ENCODE results near the gene DYTN. TPM values are rescaled to one million over a fixed set of nuclear protein-coding genes. Genes with fewer than 3 reads are reported as not detected.
A peak's percentile ranks its signal among the peaks of the same experiment; 100 is the strongest.

The DYTN gene, protein sequence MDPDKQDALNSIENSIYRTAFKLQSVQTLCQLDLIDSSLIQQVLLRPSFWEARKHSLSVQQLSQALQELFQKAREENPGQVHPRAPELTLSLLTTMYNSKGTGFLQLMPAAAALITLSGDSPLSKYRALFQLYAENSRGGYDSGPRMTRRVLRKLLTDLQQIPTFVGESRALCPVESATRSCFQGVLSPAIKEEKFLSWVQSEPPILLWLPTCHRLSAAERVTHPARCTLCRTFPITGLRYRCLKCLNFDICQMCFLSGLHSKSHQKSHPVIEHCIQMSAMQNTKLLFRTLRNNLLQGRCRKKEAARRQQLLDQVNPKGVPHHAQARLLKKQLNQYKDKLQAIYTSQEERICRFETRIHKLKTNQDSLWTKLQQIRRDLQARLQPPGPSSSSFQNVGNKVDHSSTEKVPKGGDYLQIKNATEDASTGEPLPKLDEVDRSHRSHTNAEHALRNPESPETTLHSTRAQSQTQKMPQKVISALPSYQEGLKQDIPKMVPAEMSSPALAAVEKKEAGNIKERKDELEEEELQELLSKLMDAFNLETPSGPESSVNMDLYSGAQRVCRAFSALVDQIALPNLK
- total RNA-seq = not detected in 2 replicates

DNA sequence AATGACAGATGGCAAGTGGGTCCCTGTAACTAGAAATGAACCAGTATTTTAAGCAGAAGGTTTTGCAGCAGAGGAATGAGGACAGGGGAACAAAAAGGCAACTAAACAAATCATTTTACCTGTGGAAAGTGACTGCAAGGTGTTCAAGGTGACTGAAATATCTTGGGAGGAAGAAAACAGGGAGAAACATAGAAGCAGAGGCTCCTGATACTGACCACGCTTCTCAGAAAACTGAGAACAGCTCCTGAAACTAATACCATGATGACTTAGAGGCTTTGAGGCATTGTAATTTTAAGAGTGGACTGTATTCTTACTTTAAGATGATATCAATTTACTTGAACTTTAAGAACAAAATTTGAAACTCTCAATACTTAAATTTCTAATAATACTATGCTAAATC is at the start of gene DYTN:
TSS of gene DYTN (minus strand) at position 101 of the 400 bp plus-strand sequence. CDS start 117 bp downstream, outside the sequence.
- Mint-ChIP-seq H3K36me3 (ENCODE audit: low read depth) (no peaks in the 10 kb centered on the region), H3K9me3 (no peaks in the 10 kb centered on the region), H3K4me3 (no peak within 1 kb of the TSS), H3K27me3 (peaks cover 21% of the 10 kb centered on the region), H3K27ac (no peak within 1 kb of the TSS), H3K4me1 (peaks cover 3% of the 10 kb centered on the region)
- intact Hi-C loops (cut with micrococcal nuclease) = no loop called here
- DNase-seq = no peak

DNA sequence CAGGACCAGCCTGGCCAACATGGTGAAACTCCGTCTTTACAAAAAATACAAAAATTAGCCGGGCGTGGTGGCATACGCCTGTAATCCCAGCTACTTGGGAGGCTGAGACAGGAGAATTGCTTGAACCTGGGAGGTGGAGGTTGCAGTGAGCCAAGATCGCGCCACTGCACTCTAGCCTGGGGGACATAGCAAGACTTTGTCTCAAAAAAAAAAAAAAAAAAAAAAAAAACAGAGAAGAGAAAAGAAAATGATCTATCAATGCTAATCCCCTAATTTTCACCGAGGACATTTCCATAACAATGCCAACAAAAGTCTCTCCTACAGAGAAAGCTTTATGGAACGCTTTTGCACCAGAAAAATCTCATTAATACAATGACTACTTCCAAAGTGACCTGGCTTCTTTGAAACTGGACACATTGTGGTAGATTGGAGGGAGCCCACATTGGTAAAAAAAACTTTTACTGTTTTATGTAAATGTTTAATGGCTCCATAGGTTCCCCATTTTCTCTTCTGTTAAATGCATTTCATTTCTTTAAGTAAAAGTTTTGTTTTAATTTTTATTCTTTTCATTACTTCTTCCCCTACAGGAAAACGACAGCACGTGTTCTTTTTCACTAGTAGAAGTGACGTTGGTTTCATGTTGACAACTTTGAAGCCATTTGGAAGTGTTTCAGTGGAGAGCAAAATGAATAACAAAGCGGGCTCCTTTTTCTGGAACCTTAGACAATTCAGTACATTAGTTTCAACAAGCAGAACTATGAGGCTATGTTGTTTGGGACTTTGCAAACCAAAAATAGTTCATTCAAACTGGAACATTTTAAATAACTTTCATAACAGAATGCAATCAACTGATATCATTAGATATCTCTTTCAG is 48.1 kb upstream of the DYTN start:
- peaks cover 32% of the 10 kb centered on the region for H3K36me3 Mint-ChIP-seq (ENCODE audit: low read depth)
- peaks cover 29% of the 10 kb centered on the region for H3K4me1 Mint-ChIP-seq
- peak overlapping the region; percentile 95 for H3K4me3 Mint-ChIP-seq
- peaks cover 4% of the 10 kb centered on the region for H3K27me3 Mint-ChIP-seq
- intact Hi-C loops (cut with micrococcal nuclease) = loop anchor here (5.0 to 10.0 kb wide), 2 partner anchors 74 to 211 kb away; no protein-coding TSS in a partner anchor
- H3K9me3 Mint-ChIP-seq = no peaks in the 10 kb centered on the region
- DNase-seq = no peak
- peak overlapping the region; percentile 99 for H3K27ac Mint-ChIP-seq

DNA sequence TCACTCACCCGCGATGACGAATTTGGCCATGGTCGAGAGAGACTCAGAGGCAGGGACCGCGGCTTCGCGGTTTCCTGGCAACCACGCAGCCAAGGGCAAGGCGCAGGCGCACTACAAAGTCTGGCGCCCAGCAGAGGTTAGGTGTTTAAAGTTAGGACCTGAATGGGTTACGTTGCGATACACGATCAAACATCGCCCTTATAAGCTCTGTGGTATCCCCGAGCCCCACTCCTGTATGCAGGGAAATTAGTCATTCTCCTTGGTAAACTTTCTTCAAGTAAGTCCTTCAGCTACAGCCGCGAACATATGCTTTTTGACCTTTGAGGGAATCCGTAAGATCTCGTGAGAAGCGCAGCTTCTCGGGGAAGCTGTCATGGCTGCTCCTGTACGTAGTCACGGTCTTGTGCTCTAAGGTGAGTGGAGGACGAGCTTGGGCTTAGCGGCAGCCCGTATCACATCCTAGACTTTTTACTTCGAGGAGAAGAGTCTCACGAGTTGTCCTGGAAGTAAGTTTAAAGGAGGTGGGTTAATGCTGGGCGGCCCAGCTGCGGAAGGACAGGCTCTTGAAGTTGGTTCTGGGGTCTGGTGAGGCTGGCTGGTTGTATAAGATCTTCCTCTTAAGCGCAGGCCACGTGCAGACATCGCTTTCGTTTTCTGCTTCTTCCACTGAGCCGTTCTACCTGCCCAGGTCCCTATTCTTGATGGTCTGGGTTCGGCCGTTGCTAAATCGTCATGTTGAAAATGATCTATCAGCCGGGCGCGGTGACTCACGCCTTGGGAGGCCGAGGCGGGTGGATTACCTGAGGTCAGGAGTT is 47.3 kb upstream of the DYTN start, which contains the start of the genes FASTKD2 and MDH1B:
TSS of gene FASTKD2 (plus strand) at position 365 of the 815 bp plus-strand sequence. CDS start 1,088 bp downstream, outside the sequence.
TSS of gene MDH1B (minus strand) at position 87 of the 815 bp plus-strand sequence. CDS start at position 30, 57 bp downstream.
- H3K36me3 Mint-ChIP-seq (ENCODE audit: low read depth) = peaks cover 25% of the 10 kb centered on the region
- H3K4me3 Mint-ChIP-seq = peak within 1 kb of the TSS; percentile 95
- peak; percentile 95 for DNase-seq
- intact Hi-C loops (cut with micrococcal nuclease) = loop anchor here (1.0 to 10.0 kb wide), 8 partner anchors 15 to 946 kb away; partner anchors contain the start of genes CCNYL1, CREB1, EEF1B2 and METTL21A
- peaks cover 29% of the 10 kb centered on the region for H3K4me1 Mint-ChIP-seq
- H3K27me3 Mint-ChIP-seq = peaks cover 4% of the 10 kb centered on the region
- H3K27ac Mint-ChIP-seq = peak within 1 kb of the TSS; percentile 99
- no peaks in the 10 kb centered on the region for H3K9me3 Mint-ChIP-seq

DNA sequence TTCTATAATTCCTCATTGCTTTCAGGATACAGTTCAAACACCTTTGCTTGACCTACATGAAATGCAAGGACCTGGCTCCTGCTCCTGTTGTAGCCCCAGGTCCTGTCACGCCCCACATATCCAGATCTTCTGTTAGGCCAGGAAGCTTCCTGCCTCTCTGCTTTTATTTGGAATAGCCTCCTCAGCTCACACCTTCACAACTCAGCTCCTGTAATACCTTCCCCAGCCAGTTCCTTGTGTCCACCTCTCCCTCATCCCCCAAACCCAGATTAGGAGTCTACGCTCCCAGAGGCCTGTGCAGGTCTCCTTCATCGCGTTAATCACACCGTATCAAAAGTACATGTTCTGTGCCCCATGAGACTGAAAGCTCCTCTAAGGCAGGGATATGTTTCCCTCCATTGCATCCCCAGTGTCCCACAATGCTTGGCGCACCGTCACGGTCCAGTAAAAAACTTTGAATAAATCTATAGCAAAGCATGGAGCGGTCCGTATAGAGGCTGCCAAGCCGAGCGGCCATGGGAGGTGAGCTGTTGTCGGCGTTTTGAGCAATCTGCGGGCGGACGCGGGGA is 46.6 kb upstream of the DYTN start:
- H3K27ac Mint-ChIP-seq = peak overlapping the region; percentile 99
- H3K36me3 Mint-ChIP-seq (ENCODE audit: low read depth) = peaks cover 20% of the 10 kb centered on the region
- DNase-seq = no peak
- peak overlapping the region; percentile 95 for H3K4me3 Mint-ChIP-seq
- intact Hi-C loops (cut with micrococcal nuclease) = loop anchor here (1.0 to 10.0 kb wide), 8 partner anchors 16 to 947 kb away; partner anchors contain the start of genes CCNYL1, CREB1, EEF1B2 and METTL21A
- peaks cover 26% of the 10 kb centered on the region for H3K4me1 Mint-ChIP-seq
- H3K9me3 Mint-ChIP-seq = no peaks in the 10 kb centered on the region
- peaks cover 6% of the 10 kb centered on the region for H3K27me3 Mint-ChIP-seq

DNA sequence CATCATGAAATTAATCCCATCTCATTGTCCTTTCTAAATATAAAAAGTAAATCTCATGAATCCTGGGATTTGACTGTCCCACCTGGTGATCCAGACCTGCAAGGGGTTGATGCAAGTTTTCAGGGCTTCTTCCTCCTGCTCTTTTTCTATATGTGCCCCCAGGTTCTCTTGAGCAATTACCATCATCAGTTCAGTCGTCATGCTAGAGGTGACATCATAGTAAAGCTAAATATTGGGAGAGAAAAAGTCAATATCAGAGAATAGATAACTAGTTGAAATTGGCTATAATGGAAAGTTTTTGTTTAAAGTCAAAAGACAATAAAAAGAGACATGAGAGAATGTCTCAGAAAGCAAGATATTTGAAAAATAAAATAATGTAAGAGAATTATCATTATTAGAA is 38.6 kb upstream of the DYTN start:
- no peak for DNase-seq
- peaks cover 31% of the 10 kb centered on the region for H3K27me3 Mint-ChIP-seq
- no peak overlapping the region for H3K4me3 Mint-ChIP-seq
- no peak overlapping the region for H3K27ac Mint-ChIP-seq
- intact Hi-C loops (cut with micrococcal nuclease) = no loop called here
- H3K36me3 Mint-ChIP-seq (ENCODE audit: low read depth) = no peaks in the 10 kb centered on the region
- no peaks in the 10 kb centered on the region for H3K4me1 Mint-ChIP-seq
- H3K9me3 Mint-ChIP-seq = no peaks in the 10 kb centered on the region

DNA sequence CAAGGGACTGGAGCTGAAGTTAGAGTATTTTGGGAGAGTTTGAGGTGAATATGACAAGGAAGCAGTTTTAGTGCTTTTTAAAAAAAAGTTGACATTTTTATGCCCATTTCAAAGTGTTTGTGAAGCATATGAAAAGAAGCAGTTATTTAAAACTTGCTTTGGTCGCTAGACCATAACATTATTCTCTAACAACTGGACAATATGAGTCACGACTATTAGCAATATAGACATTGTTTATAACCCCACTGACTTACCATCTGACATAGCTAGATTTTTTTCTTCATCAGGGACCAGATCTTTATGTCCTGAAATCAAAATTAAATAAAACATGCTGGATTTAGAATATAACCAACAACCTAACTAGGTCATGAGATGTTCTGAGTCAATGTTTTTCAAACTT is 22.6 kb upstream of the DYTN start:
- H3K4me1 Mint-ChIP-seq = peaks cover 3% of the 10 kb centered on the region
- no peak overlapping the region for H3K27ac Mint-ChIP-seq
- no peaks in the 10 kb centered on the region for H3K36me3 Mint-ChIP-seq (ENCODE audit: low read depth)
- DNase-seq = no peak
- intact Hi-C loops (cut with micrococcal nuclease) = no loop called here
- H3K27me3 Mint-ChIP-seq = peaks cover 13% of the 10 kb centered on the region
- H3K9me3 Mint-ChIP-seq = no peaks in the 10 kb centered on the region
- no peak overlapping the region for H3K4me3 Mint-ChIP-seq

DNA sequence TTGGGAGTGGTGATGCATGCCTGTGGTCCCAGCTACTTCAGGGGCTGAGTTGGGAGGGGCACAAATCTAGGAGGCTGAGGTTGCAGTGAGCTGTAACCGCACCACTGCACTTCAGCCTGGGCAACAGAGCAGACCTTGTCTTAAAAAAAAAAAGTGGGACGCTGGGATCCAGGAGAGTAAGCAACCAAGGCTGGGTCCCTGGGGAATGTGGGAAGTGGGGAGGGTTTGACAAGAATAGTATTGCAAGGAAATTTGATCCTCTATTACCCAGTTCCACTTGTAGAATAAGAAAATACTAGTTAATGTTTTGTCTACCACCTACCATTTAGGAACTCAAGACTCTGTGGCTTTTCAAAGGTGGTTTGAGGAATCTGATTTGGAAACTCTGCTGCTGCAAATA is 21.1 kb upstream of the DYTN start:
- intact Hi-C loops (cut with micrococcal nuclease) = no loop called here
- H3K9me3 Mint-ChIP-seq = no peaks in the 10 kb centered on the region
- H3K36me3 Mint-ChIP-seq (ENCODE audit: low read depth) = no peaks in the 10 kb centered on the region
- peaks cover 3% of the 10 kb centered on the region for H3K4me1 Mint-ChIP-seq
- H3K27me3 Mint-ChIP-seq = peaks cover 11% of the 10 kb centered on the region
- no peak overlapping the region for H3K4me3 Mint-ChIP-seq
- no peak for DNase-seq
- no peak overlapping the region for H3K27ac Mint-ChIP-seq

DNA sequence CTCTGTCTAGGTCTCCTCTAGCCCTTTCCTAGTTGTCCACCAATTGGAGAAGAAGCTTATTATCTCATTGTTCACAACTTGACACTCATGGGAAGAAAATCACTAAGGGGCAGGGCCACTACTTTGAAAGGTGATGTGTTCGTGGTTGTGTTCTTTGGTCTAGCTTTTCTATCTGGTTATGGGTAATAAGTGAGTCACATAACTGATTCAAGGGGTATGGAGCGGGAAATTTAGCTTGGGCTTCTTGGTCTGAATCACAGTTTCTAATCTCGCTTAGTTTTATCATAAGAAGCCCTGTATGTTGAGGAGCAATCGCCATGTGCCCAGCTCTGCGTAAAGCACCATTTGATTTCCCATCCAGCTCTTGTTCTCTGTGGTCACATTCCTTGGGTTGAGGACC is 18.7 kb upstream of the DYTN start:
- no peak for DNase-seq
- H3K27me3 Mint-ChIP-seq = peaks cover 10% of the 10 kb centered on the region
- H3K36me3 Mint-ChIP-seq (ENCODE audit: low read depth) = no peaks in the 10 kb centered on the region
- H3K4me3 Mint-ChIP-seq = no peak overlapping the region
- intact Hi-C loops (cut with micrococcal nuclease) = no loop called here
- no peaks in the 10 kb centered on the region for H3K9me3 Mint-ChIP-seq
- H3K27ac Mint-ChIP-seq = no peak overlapping the region
- H3K4me1 Mint-ChIP-seq = peaks cover 3% of the 10 kb centered on the region

DNA sequence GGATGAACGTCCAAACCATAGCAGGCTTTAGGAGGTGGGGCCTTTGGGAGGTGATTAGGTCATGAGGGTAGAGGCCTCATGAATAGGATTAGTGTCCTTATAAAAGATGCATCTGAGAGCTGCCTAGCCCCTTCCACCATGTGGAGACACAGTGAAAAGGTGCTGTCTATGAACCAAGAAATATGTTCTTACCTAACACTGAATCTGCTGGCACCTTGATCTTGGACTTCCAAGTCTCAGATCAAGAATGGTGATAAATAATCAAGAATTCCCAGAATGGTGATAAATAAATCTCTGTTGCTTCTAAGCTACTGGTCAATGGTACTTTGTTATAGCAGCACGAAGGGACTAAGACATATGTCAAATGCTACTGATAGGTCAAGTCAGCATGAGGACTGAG is 15.1 kb upstream of the DYTN start:
- no peak for DNase-seq
- Mint-ChIP-seq H3K4me3 (no peak overlapping the region), H3K27me3 (peaks cover 13% of the 10 kb centered on the region), H3K9me3 (no peaks in the 10 kb centered on the region), H3K36me3 (ENCODE audit: low read depth) (no peaks in the 10 kb centered on the region), H3K4me1 (peaks cover 4% of the 10 kb centered on the region), H3K27ac (no peak overlapping the region)
- intact Hi-C loops (cut with micrococcal nuclease) = no loop called here

DNA sequence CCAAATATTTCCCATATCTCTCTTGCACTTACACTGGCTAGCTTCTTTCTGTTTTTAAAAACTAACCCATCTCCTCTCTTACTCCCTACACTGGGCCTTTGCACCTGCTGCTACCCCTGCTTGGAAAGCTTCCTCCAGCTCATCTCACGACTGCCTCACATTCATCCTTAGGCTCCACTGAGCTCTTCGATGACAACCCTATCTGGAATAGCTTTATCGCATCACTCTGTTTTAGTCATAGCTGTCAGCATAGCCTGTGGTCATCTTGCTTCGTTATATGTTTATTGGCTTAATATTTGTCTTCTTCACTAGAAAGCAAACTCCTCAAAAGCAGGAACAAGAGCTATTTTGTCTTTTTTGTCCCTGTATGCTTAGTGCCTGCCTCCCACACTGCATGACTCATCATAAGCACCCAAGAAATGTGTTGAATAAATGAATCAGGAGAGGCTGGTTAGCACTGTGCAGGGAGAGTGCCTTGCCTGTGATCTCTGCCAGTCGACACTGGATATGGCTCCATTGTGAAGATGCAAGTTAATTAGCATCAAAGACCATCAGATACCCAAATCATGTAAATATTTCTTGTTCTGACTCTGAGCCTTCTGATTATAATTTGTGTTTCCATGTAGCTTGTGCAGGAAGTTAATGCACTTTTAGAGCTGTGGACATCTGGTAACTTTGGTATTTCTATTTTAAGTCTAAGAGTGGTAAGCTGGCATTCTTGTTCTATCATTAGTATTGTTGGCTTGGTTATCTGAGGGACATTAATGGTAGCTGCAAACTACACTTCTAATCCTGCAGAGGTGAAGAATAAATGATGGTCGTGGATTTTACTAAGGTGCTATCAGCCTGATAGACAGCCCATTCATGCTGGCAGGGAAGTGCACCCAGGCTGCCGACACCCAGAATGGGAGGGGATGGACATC is 10.3 kb upstream of the DYTN start:
- no peak for DNase-seq
- Mint-ChIP-seq H3K4me3 (no peak overlapping the region), H3K27ac (no peak overlapping the region), H3K4me1 (peaks cover 5% of the 10 kb centered on the region), H3K36me3 (ENCODE audit: low read depth) (no peaks in the 10 kb centered on the region), H3K27me3 (peaks cover 28% of the 10 kb centered on the region), H3K9me3 (no peaks in the 10 kb centered on the region)
- intact Hi-C loops (cut with micrococcal nuclease) = no loop called here

DNA sequence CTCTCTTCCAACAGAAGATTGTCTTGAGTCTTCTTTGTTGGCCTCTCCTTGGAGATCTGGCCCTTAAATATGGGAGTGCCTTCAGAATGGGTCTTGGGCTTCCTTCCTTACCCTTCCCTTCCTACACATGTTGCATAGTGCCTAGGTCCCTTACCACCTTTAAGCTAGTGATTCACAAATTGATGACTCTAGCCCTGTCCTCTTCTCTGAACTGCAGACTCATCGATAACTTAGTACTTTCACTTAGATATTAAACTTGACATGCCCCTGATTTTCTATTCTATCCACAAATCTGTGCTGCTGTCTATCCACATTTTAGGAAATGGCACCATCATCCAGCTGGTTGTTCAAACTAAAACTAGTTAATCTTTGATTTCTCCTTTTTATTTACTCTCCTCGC is 9.1 kb upstream of the DYTN start:
- H3K36me3 Mint-ChIP-seq (ENCODE audit: low read depth) = no peaks in the 10 kb centered on the region
- intact Hi-C loops (cut with micrococcal nuclease) = no loop called here
- DNase-seq = no peak
- no peaks in the 10 kb centered on the region for H3K9me3 Mint-ChIP-seq
- peaks cover 28% of the 10 kb centered on the region for H3K27me3 Mint-ChIP-seq
- H3K27ac Mint-ChIP-seq = no peak overlapping the region
- no peak overlapping the region for H3K4me3 Mint-ChIP-seq
- H3K4me1 Mint-ChIP-seq = peaks cover 5% of the 10 kb centered on the region

DNA sequence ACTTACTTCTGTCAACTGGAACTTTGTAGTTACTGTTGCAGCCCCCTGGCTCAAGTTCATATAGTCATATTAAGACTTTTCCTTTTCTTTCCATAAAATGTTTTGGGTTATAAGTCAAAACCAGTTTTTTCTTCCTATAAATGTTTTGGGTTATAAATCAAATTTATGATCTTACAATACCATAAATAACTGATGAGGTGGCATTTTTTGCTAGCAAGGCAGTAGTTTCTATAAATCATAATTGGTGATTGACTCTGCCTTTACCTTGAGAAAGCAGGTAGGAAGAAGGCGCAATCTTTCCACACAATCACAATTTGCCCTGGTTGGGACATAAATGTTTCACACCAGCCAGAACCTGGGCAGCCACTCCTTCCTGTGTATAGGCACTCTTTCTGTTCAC is 5.1 kb upstream of the DYTN start:
- no peak for DNase-seq
- no peaks in the 10 kb centered on the region for H3K9me3 Mint-ChIP-seq
- no peak overlapping the region for H3K4me3 Mint-ChIP-seq
- no peaks in the 10 kb centered on the region for H3K36me3 Mint-ChIP-seq (ENCODE audit: low read depth)
- H3K27ac Mint-ChIP-seq = no peak overlapping the region
- peaks cover 34% of the 10 kb centered on the region for H3K27me3 Mint-ChIP-seq
- peaks cover 3% of the 10 kb centered on the region for H3K4me1 Mint-ChIP-seq
- intact Hi-C loops (cut with micrococcal nuclease) = no loop called here

All from activated CD4-positive, alpha-beta T cell treated with anti-CD3 and anti-CD28 coated beads, Interleukin-2, amount 10 ng/mL, durations not matched to agents 24 days and 14 days (primary cell).